GM06990 (cell line): Measurements from ENCODE around the gene MATN4.
A peak's percentile ranks its signal among the peaks of the same experiment; 100 is the strongest.

Experiments
- DNase-seq: peaks from one replicate; pipeline ENCODE4 v3.0.0-alpha.2; 2011; ENCODE audit not compliant: insufficient read length; ENCODE audit errors: extremely low read depth
- H3K27me3 ChIP-seq: replicated peaks from 2 replicates; pipeline ENCODE4 v1.6.0; 2011; ENCODE audit warnings: low read length; ENCODE audit not compliant: control insufficient read depth, insufficient read depth
- H3K36me3 ChIP-seq: 2 replicates; pipeline ENCODE4 v1.5.1; 2011; ENCODE audit warnings: low read length; ENCODE audit not compliant: control insufficient read depth, insufficient read depth
- H3K4me3 ChIP-seq: replicated peaks from 2 replicates; pipeline ENCODE4 v1.5.1; 2011; ENCODE audit warnings: low read depth, mild to moderate bottlenecking, control low read depth, low read length
- CTCF ChIP-seq: IDR thresholded peaks from 2 replicates; pipeline ENCODE4 v1.5.1; 2011; ENCODE audit warnings: low read length, control low read depth, mild to moderate bottlenecking, inconsistent platforms; ENCODE audit not compliant: insufficient read depth, poor library complexity, severe bottlenecking

The MATN4 gene

GRCh38 chr20:45309075-45309474 is 976 bp upstream of the MATN4 start:
- Histone ChIP-seq H3K4me3 (no peak overlapping the region), H3K27me3 (no peaks in the 10 kb centered on the region; the same call in none of the 2 replicates), H3K36me3 (no peaks in the 10 kb centered on the region)
- no peak for TF ChIP-seq CTCF
- DNase-seq: no peak

- no peak for TF ChIP-seq CTCF
- Histone ChIP-seq H3K4me3 (no peak overlapping the region), H3K36me3 (no peaks in the 10 kb centered on the region), H3K27me3 (no peaks in the 10 kb centered on the region; the same call in none of the 2 replicates)
- no peak for DNase-seq
Observed at GRCh38 chr20:45307076-45307640, 941 bp downstream of the MATN4 start.

GRCh38 chr20:45306431-45306982 is 1.6 kb downstream of the MATN4 start, which contains the start of gene RBPJL:
Gene RBPJL (plus strand): TSS chr20:45306840. CDS start chr20:45306923, 83 bp downstream.
- H3K27me3 ChIP-seq: no peaks in the 10 kb centered on the region; the same call in none of the 2 replicates
- H3K4me3 ChIP-seq: no peak within 1 kb of the TSS
- no peak for DNase-seq
- TF ChIP-seq CTCF: peak; percentile 79
- H3K36me3 ChIP-seq: no peaks in the 10 kb centered on the region

- no peaks in the 10 kb centered on the region for H3K36me3 ChIP-seq
- TF ChIP-seq CTCF: no peak
Observed at GRCh38 chr20:45305262-45305661, 2.8 kb downstream of the MATN4 start.

GRCh38 chr20:45304464-45304999 is 3.6 kb downstream of the MATN4 start:
- Histone ChIP-seq H3K27me3 (no peaks in the 10 kb centered on the region; the same call in none of the 2 replicates), H3K36me3 (no peaks in the 10 kb centered on the region), H3K4me3 (no peak overlapping the region)
- no peak for TF ChIP-seq CTCF
- no peak for DNase-seq

More at GRCh38 chr20:45305262-45305661, 2.8 kb downstream of the MATN4 start:
- no peak for DNase-seq
- H3K27me3 ChIP-seq: no peaks in the 10 kb centered on the region; the same call in none of the 2 replicates
- H3K4me3 ChIP-seq: no peak overlapping the region
